NCI-H2107 (cell line): ENCODE results near the gene VPS13C.
"Not testable (repeated sequence)": the region's sequence is repeated elsewhere in the genome, so short reads cannot be mapped to it uniquely, and the experiment has no call there.

Experiments
- DNase-seq: peaks from one replicate; lab custom pipeline; 2025; lab: John Stamatoyannopoulos, UW

VPS13C gene

GRCh38 chr15:62075595-62076277, 15.5 kb upstream of the VPS13C start:
- peak; percentile 68 for DNase-seq

GRCh38 chr15:62071711-62072308, 11.6 kb upstream of the VPS13C start:
- no peak for DNase-seq

- no peak for DNase-seq
Observed at GRCh38 chr15:62069551-62069950, 9.3 kb upstream of the VPS13C start.

- DNase-seq: no peak
Observed at GRCh38 chr15:62068810-62069167, 8.5 kb upstream of the VPS13C start.

- no peak for DNase-seq
Observed at GRCh38 chr15:62068071-62068809, 8.0 kb upstream of the VPS13C start.

GRCh38 chr15:62067448-62068044, 7.3 kb upstream of the VPS13C start:
- no peak for DNase-seq

- DNase-seq: peak; percentile 70
Observed at GRCh38 chr15:62066663-62067447, 6.6 kb upstream of the VPS13C start, which contains the start of gene C2CD4A. Gene C2CD4A (plus strand): TSS chr15:62066977. CDS start chr15:62067614, 637 bp downstream.

GRCh38 chr15:62063825-62064635, 3.8 kb upstream of the VPS13C start:
- no peak for DNase-seq

GRCh38 chr15:62060896-62061280, 641 bp upstream of the VPS13C start:
- DNase-seq: no peak

GRCh38 chr15:62059816-62060112, 483 bp downstream of the VPS13C start:
- DNase-seq: no peak

- DNase-seq: no peak
Observed at GRCh38 chr15:62059108-62059815, 985 bp downstream of the VPS13C start.

GRCh38 chr15:62058327-62059028, 1.8 kb downstream of the VPS13C start:
- DNase-seq: no peak

- DNase-seq: no peak
Observed at GRCh38 chr15:62057341-62057980, 2.8 kb downstream of the VPS13C start.

- DNase-seq: no peak
Observed at GRCh38 chr15:62054979-62055378, 5.3 kb downstream of the VPS13C start.

GRCh38 chr15:62053439-62054085, 6.7 kb downstream of the VPS13C start:
- no peak for DNase-seq

- no peak for DNase-seq
Observed at GRCh38 chr15:62052713-62053112, 7.5 kb downstream of the VPS13C start.

- DNase-seq: no peak
Observed at GRCh38 chr15:62051166-62051565, 9.1 kb downstream of the VPS13C start.

- DNase-seq: no peak
Observed at GRCh38 chr15:62050115-62050514, 10.1 kb downstream of the VPS13C start.

GRCh38 chr15:62048254-62048653, 12.0 kb downstream of the VPS13C start:
- DNase-seq: not testable (repeated sequence)
